WTC11 (cell line): Measurements from ENCODE around the gene IL20RA. TPM values are rescaled to one million over a fixed set of nuclear protein-coding genes. Genes with fewer than 3 reads are reported as not detected.

Experiments
- total RNA-seq: library from RNA; stranded (reverse); gene quantifications from 3 replicates; pipeline ENCODE4 v1.2.3, GENCODE V29; 2021
- TF ChIP-seq, protein P1 (sequence below): sonication (generic); formaldehyde crosslinking; IDR thresholded peaks from 2 replicates; pipeline ENCODE4 v1.8.1; 2022; ENCODE audit warnings: missing genetic modification reagents, borderline replicate concordance

Gene IL20RA
- total RNA-seq, 1 experiment from 2014 or later = 1.3 TPM

DNA sequence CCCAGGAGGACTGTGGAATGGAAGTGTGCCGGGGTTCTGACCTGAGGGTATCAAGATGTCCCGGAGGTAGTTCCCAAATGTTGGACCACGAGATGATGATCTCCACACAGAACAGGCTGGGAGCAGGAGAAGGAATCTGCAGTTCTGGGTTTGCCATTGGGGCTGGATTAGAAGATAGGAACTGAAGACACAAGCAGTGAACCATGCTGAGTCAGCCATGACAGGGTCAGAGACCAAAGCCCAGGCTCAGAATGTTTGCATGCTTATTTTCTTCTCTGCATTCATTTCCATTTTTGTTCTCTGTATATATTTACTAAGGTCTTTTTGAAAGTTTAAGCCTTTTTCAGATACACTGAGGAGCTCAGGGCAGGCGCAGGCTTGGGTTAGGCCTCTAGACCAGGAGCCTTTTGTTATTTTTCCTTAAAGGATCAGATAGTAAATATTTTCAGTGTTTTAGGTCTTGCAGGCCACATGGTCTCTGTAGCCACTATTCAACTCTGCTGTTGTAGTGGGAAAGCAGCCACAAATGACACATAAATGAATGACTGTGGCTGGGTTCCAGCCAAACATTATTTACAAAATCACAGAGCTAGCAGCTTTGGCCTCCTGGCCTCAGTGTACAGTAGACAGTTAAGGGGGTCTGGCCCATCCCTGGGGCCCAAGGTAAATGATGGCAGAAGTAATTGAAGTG lies 94.2 kb downstream of the IL20RA start (continued):
- TF ChIP-seq, protein P1, sequence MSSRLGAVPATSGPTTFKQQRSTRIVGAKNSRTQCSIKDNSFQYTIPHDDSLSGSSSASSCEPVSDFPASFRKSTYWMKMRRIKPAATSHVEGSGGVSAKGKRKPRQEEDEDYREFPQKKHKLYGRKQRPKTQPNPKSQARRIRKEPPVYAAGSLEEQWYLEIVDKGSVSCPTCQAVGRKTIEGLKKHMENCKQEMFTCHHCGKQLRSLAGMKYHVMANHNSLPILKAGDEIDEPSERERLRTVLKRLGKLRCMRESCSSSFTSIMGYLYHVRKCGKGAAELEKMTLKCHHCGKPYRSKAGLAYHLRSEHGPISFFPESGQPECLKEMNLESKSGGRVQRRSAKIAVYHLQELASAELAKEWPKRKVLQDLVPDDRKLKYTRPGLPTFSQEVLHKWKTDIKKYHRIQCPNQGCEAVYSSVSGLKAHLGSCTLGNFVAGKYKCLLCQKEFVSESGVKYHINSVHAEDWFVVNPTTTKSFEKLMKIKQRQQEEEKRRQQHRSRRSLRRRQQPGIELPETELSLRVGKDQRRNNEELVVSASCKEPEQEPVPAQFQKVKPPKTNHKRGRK (CRISPR knock-in tag) = no peak

Other genes starting within 250 kb of the IL20RA start
- 9.8 to 12.1 TPM (median 11.8 TPM) in 3 replicates for gene PEX7, start 222.4 kb downstream of the IL20RA start, total RNA-seq
- 0.37 to 0.78 TPM (median 0.39 TPM) in 3 replicates for gene SLC35D3, start 122.7 kb downstream of the IL20RA start, total RNA-seq
- not detected in 3 replicates for gene IL22RA2, start 128.7 kb upstream of the IL20RA start, total RNA-seq
- 15.7 to 17.6 TPM (median 17.5 TPM) in 3 replicates for gene IFNGR1, start 174.4 kb upstream of the IL20RA start, total RNA-seq